Measurements from ENCODE around the gene AAGAB.

The AAGAB gene

GRCh38 chr15:67183443-67184169 lies 70.9 kb downstream of the AAGAB start:
- DNase-seq (ENCODE audit: low spot score): peak; percentile 68
- TF ChIP-seq CTCF (IDR thresholded peaks at IDR 0.05): no peak
- Histone ChIP-seq H3K4me3 (no peak overlapping the region), H3K27ac (peak overlapping the region in 1 of 2 donors; percentile 79)

GRCh38 chr15:67181221-67181639 lies 73.2 kb downstream of the AAGAB start:
- no peak overlapping the region for H3K27ac ChIP-seq
- TF ChIP-seq CTCF (IDR thresholded peaks at IDR 0.05): no peak
- peak; percentile 58 for DNase-seq (ENCODE audit: low spot score)
- no peak overlapping the region for H3K4me3 ChIP-seq

- peak; percentile 68 for DNase-seq (ENCODE audit: low spot score)
- no peak for TF ChIP-seq CTCF (IDR thresholded peaks at IDR 0.05)
- no peak overlapping the region for H3K27ac ChIP-seq
Measured at GRCh38 chr15:67180514-67181191, 73.8 kb downstream of the AAGAB start.

GRCh38 chr15:67180035-67180434 lies 74.4 kb downstream of the AAGAB start:
- no peak for TF ChIP-seq CTCF (IDR thresholded peaks at IDR 0.05)
- peak; percentile 70 for DNase-seq (ENCODE audit: low spot score)
- Histone ChIP-seq H3K27ac (no peak overlapping the region), H3K4me3 (no peak overlapping the region)

More at GRCh38 chr15:67180514-67181191, 73.8 kb downstream of the AAGAB start:
- no peak overlapping the region for H3K4me3 ChIP-seq

- DNase-seq (ENCODE audit: low spot score): peak; percentile 61
- Histone ChIP-seq H3K27ac (no peak overlapping the region), H3K4me3 (no peak overlapping the region)
- TF ChIP-seq CTCF (IDR thresholded peaks at IDR 0.05): no peak
Measured at GRCh38 chr15:67179411-67179995, 75.0 kb downstream of the AAGAB start.

GRCh38 chr15:67178569-67179210 lies 75.8 kb downstream of the AAGAB start:
- Histone ChIP-seq H3K4me3 (no peak overlapping the region), H3K27ac (peak overlapping the region in 1 of 2 donors; percentile 21)
- DNase-seq (ENCODE audit: low spot score): peak; percentile 57
- no peak for TF ChIP-seq CTCF (IDR thresholded peaks at IDR 0.05)

Data from coronary artery (tissue), 2 donors.